GM12892 (cell line): ENCODE measurements around the gene RGS14.

Source experiments
- POLR2A ChIP-seq: IDR thresholded peaks from 2 replicates; pipeline ENCODE4 v1.6.1; 2011; ENCODE audit warnings: low read depth, low read length, control low read depth
- POLR2AphosphoS5 ChIP-seq: IDR thresholded peaks from 2 replicates; pipeline ENCODE4 v1.6.1; 2011; ENCODE audit warnings: low read depth, low read length, control low read depth
- TAF1 ChIP-seq: IDR thresholded peaks from 2 replicates; pipeline ENCODE4 v1.6.1; 2011; ENCODE audit warnings: low read depth, mild to moderate bottlenecking, control low read depth, low read length, borderline replicate concordance

- TF ChIP-seq POLR2A (no peak), POLR2AphosphoS5 (no peak), TAF1 (no peak)
Measured at GRCh38 chr5:177372910-177373309, 15.2 kb downstream of the RGS14 start.
